Caco-2 (cell line): Measurements from ENCODE around the gene KRT80. TPM values are rescaled to one million over a fixed set of nuclear protein-coding genes. Genes with fewer than 3 reads are reported as not detected.

Experiments used
- BruUV-seq: library from RNA; stranded (reverse); fragments of 400-500 nt; replicated peaks from 2 replicates; lab custom pipeline; 2021; lab: Mats Ljungman, UMichigan
- CTCF ChIA-PET: fragments of 300-600 bp; sonication (Branson Sonifier 250); formaldehyde crosslinking; loops from one replicate; lab custom pipeline; 2022; ENCODE audit warnings: antibody characterized with exemption; lab: Charles Lee
- POLR2A ChIA-PET: fragments of 300-600 bp; sonication (Branson Sonifier 250); formaldehyde crosslinking; loops from one replicate; lab custom pipeline; 2022; ENCODE audit warnings: antibody characterized with exemption; lab: Charles Lee
- DNase-seq, 2 experiments: peaks; one replicate each; pipeline versions ENCODE4 v3.0.0 to v3.0.0-alpha.2; 2020 to 2022
- H3K27me3 ChIP-seq: replicated peaks from 2 replicates; pipeline ENCODE4 v1.6.0; 2011; ENCODE audit warnings: low read length; ENCODE audit not compliant: control insufficient read depth, insufficient read depth
- H3K36me3 ChIP-seq: 2 replicates; pipeline ENCODE4 v1.5.1; 2011; ENCODE audit warnings: low read length; ENCODE audit not compliant: control insufficient read depth, insufficient read depth
- H3K4me1 ChIP-seq: fragments of 250-450 bp; sonication (Bioruptor Pico); 2 replicates; pipeline ENCODE4 v1.5.1; 2020; ENCODE audit warnings: mild to moderate bottlenecking
- H3K4me3 ChIP-seq: 2 replicates; pipeline ENCODE4 v1.5.1; 2011; ENCODE audit warnings: low read depth, mild to moderate bottlenecking, control low read depth, low read length
- H3K9me3 ChIP-seq: fragments of 250-450 bp; sonication (Bioruptor Pico); 2 replicates; pipeline ENCODE4 v1.5.1; 2020; ENCODE audit warnings: mild to moderate bottlenecking, moderate library complexity
- H3K27ac Mint-ChIP-seq: one replicate; pipeline ENCODE4 v1.8.0; 2022; ENCODE audit warnings: mixed read lengths; ENCODE audit not compliant: unreplicated experiment
- H3K27me3 Mint-ChIP-seq: one replicate; pipeline ENCODE4 v1.8.0; 2022; ENCODE audit warnings: mixed read lengths; ENCODE audit not compliant: insufficient read depth, unreplicated experiment
- H3K36me3 Mint-ChIP-seq: one replicate; pipeline ENCODE4 v1.8.0; 2022; ENCODE audit warnings: mild to moderate bottlenecking, mixed read lengths; ENCODE audit not compliant: insufficient read depth, unreplicated experiment
- H3K4me1 Mint-ChIP-seq: one replicate; pipeline ENCODE4 v1.8.0; 2022; ENCODE audit warnings: low read depth, mixed read lengths; ENCODE audit not compliant: unreplicated experiment
- H3K4me3 Mint-ChIP-seq: one replicate; pipeline ENCODE4 v1.8.0; 2022; ENCODE audit warnings: mild to moderate bottlenecking, moderate library complexity, mixed read lengths; ENCODE audit not compliant: unreplicated experiment
- H3K9me3 Mint-ChIP-seq: one replicate; pipeline ENCODE4 v1.8.0; 2022; ENCODE audit warnings: mixed read lengths; ENCODE audit not compliant: unreplicated experiment
- CTCF ChIP-seq, 2 experiments: fragments of 200-600 bp in 1 of 2; IDR thresholded peaks; 1 replicate in 1 of 2; 2 replicates in 1 of 2; pipeline versions ENCODE4 v1.5.1 to v1.8.0; 2011 to 2022; ENCODE audit warnings: antibody characterized with exemption in 1 of 2, control low read depth in 1 of 2, inconsistent platforms in 1 of 2, low read depth in 1 of 2, low read length in 1 of 2, mild to moderate bottlenecking in 1 of 2, moderate library complexity in 1 of 2; ENCODE audit not compliant: insufficient read depth in 1 of 2, severe bottlenecking in 1 of 2, unreplicated experiment in 1 of 2
- intact Hi-C: fragments of 100-400 bp; cut with micrococcal nuclease; formaldehyde crosslinking; loops from one replicate; pipeline ENCODE4 v1.10.0; 2022; ENCODE audit not compliant: unreplicated experiment
- total RNA-seq: library from RNA; stranded (reverse); gene quantifications from 2 replicates; pipeline ENCODE4 v1.2.3, GENCODE V29; 2022

Gene KRT80
- total RNA-seq, 1 experiment from 2014 or later, result 0.29 TPM

DNA sequence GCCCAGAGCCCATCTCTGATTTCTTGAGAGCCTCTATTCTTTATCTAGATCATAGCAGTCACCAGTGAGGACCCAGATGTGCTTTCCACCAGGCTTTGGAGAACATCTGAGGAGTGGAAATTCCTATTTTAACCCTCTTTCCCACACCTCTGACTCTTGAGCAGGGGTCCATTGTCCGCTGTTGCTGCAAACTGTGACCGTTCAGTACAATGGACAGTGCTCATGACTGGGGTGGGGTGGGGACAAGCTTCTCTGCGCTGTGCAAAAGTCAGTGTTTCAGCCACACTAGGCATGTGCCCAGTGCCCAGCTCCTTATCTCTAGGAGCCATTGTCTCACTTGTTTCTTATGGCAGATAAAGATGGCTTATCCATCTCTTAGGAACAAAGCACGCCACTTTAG lies 24.3 kb upstream of the KRT80 start:
- POLR2A ChIA-PET, result interaction anchor here (1.0 kb wide), 1 partner anchor 91 kb away, joined by 5 read pairs; no protein-coding TSS in a partner anchor
- intact Hi-C loops, result loop anchor here (5.0 kb wide), 1 partner anchor 91 kb away; no protein-coding TSS in a partner anchor
- H3K4me1 ChIP-seq, result peaks cover 48% of the 10 kb centered on the region

GRCh38 chr12:52215587-52216031 lies 23.8 kb upstream of the KRT80 start:
- Mint-ChIP-seq H3K27ac (peak overlapping the region; percentile 79), H3K4me1 (peaks cover 45% of the 10 kb centered on the region), H3K27me3 (no peaks in the 10 kb centered on the region), H3K36me3 (no peaks in the 10 kb centered on the region), H3K9me3 (no peaks in the 10 kb centered on the region), H3K4me3 (no peak overlapping the region)
- no peak overlapping the region for H3K4me3 ChIP-seq
- BruUV-seq, result no TSS peak
- intact Hi-C loops, result loop anchor here (5.0 kb wide), 1 partner anchor 92 kb away; no protein-coding TSS in a partner anchor
- CTCF ChIA-PET, result interaction anchor here (0.9 to 1.4 kb wide), 2 partner anchors 64 to 65 kb away, joined by 3 to 6 read pairs; no protein-coding TSS in a partner anchor
- POLR2A ChIA-PET, result interaction anchor here (0.8 kb wide), 1 partner anchor 11 kb away, joined by 3 read pairs; no protein-coding TSS in a partner anchor
- H3K4me1 ChIP-seq, result peaks cover 48% of the 10 kb centered on the region
- TF ChIP-seq CTCF (IDR thresholded peaks at IDR 0.05; ENCODE audit: insufficient read depth in 1 of 2, low read depth in 1 of 2, low read length in 1 of 2, severe bottlenecking in 1 of 2, unreplicated experiment in 1 of 2), result no peak
- peak; percentile 85 to 94 for DNase-seq
- H3K36me3 ChIP-seq, result no peaks in the 10 kb centered on the region
- no peaks in the 10 kb centered on the region for H3K27me3 ChIP-seq
- no peaks in the 10 kb centered on the region for H3K9me3 ChIP-seq

More for the DNA sequence above, 24.3 kb upstream of the KRT80 start:
- no peak overlapping the region for H3K4me3 Mint-ChIP-seq
- CTCF ChIA-PET, result interaction anchor here (0.9 to 1.4 kb wide), 2 partner anchors 63 to 64 kb away, joined by 3 to 6 read pairs; no protein-coding TSS in a partner anchor
- BruUV-seq, result no TSS peak
- no peaks in the 10 kb centered on the region for H3K27me3 ChIP-seq
- TF ChIP-seq CTCF (IDR thresholded peaks at IDR 0.05; ENCODE audit: insufficient read depth in 1 of 2, low read depth in 1 of 2, low read length in 1 of 2, severe bottlenecking in 1 of 2, unreplicated experiment in 1 of 2), result no peak
- no peaks in the 10 kb centered on the region for H3K9me3 Mint-ChIP-seq
- DNase-seq, result peak in 1 of 2 experiments; percentile 52
- no peaks in the 10 kb centered on the region for H3K36me3 Mint-ChIP-seq
- H3K4me1 Mint-ChIP-seq, result peaks cover 45% of the 10 kb centered on the region
- no peaks in the 10 kb centered on the region for H3K36me3 ChIP-seq
- no peaks in the 10 kb centered on the region for H3K27me3 Mint-ChIP-seq
- H3K9me3 ChIP-seq, result no peaks in the 10 kb centered on the region
- H3K4me3 ChIP-seq, result no peak overlapping the region
- peak overlapping the region; percentile 79 for H3K27ac Mint-ChIP-seq

DNA sequence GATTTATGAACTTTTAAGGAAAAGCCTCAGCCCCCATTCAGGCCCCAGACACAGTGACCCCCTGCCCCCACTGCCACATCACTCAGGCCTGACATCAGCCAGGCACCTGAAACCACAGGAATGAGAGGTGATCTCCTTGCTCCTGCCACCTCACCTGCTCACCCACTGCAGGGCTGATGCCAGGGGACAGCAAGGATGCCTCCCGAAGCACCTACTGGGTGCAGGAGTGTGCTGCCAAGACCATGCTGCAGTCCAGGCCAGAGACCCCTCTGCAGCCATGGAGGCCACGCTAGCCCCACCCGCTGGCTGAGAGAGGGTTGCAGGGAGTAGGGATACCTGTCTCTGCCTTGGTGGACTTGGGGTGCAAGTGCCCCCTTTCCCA lies 22.6 kb upstream of the KRT80 start:
- Histone ChIP-seq H3K27me3 (no peaks in the 10 kb centered on the region), H3K4me1 (peaks cover 48% of the 10 kb centered on the region), H3K36me3 (no peaks in the 10 kb centered on the region), H3K4me3 (no peak overlapping the region), H3K9me3 (no peaks in the 10 kb centered on the region)
- Mint-ChIP-seq H3K9me3 (no peaks in the 10 kb centered on the region), H3K27ac (peak overlapping the region; percentile 60), H3K4me1 (peaks cover 43% of the 10 kb centered on the region), H3K4me3 (no peak overlapping the region), H3K27me3 (no peaks in the 10 kb centered on the region), H3K36me3 (no peaks in the 10 kb centered on the region)
- no peak for TF ChIP-seq CTCF (IDR thresholded peaks at IDR 0.05; ENCODE audit: insufficient read depth in 1 of 2, low read depth in 1 of 2, low read length in 1 of 2, severe bottlenecking in 1 of 2, unreplicated experiment in 1 of 2)
- intact Hi-C loops, result no loop called here
- BruUV-seq, result no TSS peak
- ChIA-PET CTCF (interaction anchor here (1.2 kb wide), 1 partner anchor 181 kb away, joined by 3 read pairs; no protein-coding TSS in a partner anchor), POLR2A (no interaction called here)
- no peak for DNase-seq
